Mononuclear cell (primary cell): ENCODE results near the gene ALOX5. TPM values are rescaled to one million over a fixed set of nuclear protein-coding genes. Genes with fewer than 3 reads are reported as not detected.
A peak's percentile ranks its signal among the peaks of the same experiment; 100 is the strongest.
"Not testable (repeated sequence)": the region's sequence is repeated elsewhere in the genome, so short reads cannot be mapped to it uniquely, and the experiment has no call there.

Experiments used
- H3K27me3 ChIP-seq: 2 replicates; pipeline ENCODE4 v1.6.0; 2011; ENCODE audit warnings: low read length, control low read depth; ENCODE audit not compliant: insufficient read depth
- H3K4me1 ChIP-seq: 2 replicates; pipeline ENCODE4 v1.5.1; 2011; ENCODE audit warnings: mild to moderate bottlenecking, low read length, control low read depth; ENCODE audit not compliant: insufficient read depth
- H3K4me3 ChIP-seq: 2 replicates; pipeline ENCODE4 v1.5.1; 2011; ENCODE audit warnings: mild to moderate bottlenecking, low read length, moderate library complexity
- H3K9me3 ChIP-seq: 2 replicates; pipeline ENCODE4 v1.5.1; 2011; ENCODE audit warnings: low read depth, mild to moderate bottlenecking, control low read depth, low read length
- total RNA-seq: library from RNA; depleted of rRNA; stranded (reverse); fragments of >200 nt; gene quantifications from one replicate; pipeline ENCODE4 v1.2.3, GENCODE V29; 2012

The ALOX5 gene
- total RNA-seq, 1 donor = 88.9 TPM

GRCh38 chr10:45408421-45409319, 34.7 kb downstream of the ALOX5 start:
- no peaks in the 10 kb centered on the region for H3K27me3 ChIP-seq
- no peaks in the 10 kb centered on the region for H3K9me3 ChIP-seq
- no peak overlapping the region for H3K4me3 ChIP-seq
- peaks cover 32% of the 10 kb centered on the region for H3K4me1 ChIP-seq

GRCh38 chr10:45409347-45409746, 35.3 kb downstream of the ALOX5 start:
- not testable (repeated sequence) for H3K4me3 ChIP-seq, H3K9me3 ChIP-seq, H3K27me3 ChIP-seq
- peaks cover 25% of the 10 kb centered on the region for H3K4me1 ChIP-seq

- peaks cover 21% of the 10 kb centered on the region for H3K4me1 ChIP-seq
- H3K4me3 ChIP-seq = no peak overlapping the region
- no peaks in the 10 kb centered on the region for H3K9me3 ChIP-seq
- no peaks in the 10 kb centered on the region for H3K27me3 ChIP-seq
These were observed 35.8 kb downstream of the ALOX5 start for GRCh38 chr10:45409782-45410181.

- Histone ChIP-seq H3K4me1 (peaks cover 16% of the 10 kb centered on the region), H3K4me3 (no peak overlapping the region), H3K27me3 (no peaks in the 10 kb centered on the region), H3K9me3 (no peaks in the 10 kb centered on the region)
These were observed 36.4 kb downstream of the ALOX5 start for GRCh38 chr10:45410489-45410806.

- H3K4me1 ChIP-seq = peaks cover 11% of the 10 kb centered on the region
- no peaks in the 10 kb centered on the region for H3K27me3 ChIP-seq
- H3K4me3 ChIP-seq = no peak overlapping the region
- H3K9me3 ChIP-seq = no peaks in the 10 kb centered on the region
These were observed 37.0 kb downstream of the ALOX5 start for GRCh38 chr10:45410807-45411606.

- Histone ChIP-seq H3K4me3 (no peak overlapping the region), H3K27me3 (no peaks in the 10 kb centered on the region), H3K9me3 (no peaks in the 10 kb centered on the region), H3K4me1 (peaks cover 12% of the 10 kb centered on the region)
These were observed 37.6 kb downstream of the ALOX5 start for GRCh38 chr10:45411607-45411940.

GRCh38 chr10:45415062-45415461, 41.0 kb downstream of the ALOX5 start:
- H3K4me3 ChIP-seq, H3K27me3 ChIP-seq: not testable (repeated sequence)

GRCh38 chr10:45416603-45417002, 42.6 kb downstream of the ALOX5 start:
- H3K4me3 ChIP-seq = no peak overlapping the region
- H3K27me3 ChIP-seq = no peaks in the 10 kb centered on the region
- no peaks in the 10 kb centered on the region for H3K9me3 ChIP-seq
- H3K4me1 ChIP-seq = peaks cover 50% of the 10 kb centered on the region

More at GRCh38 chr10:45415062-45415461, 41.0 kb downstream of the ALOX5 start:
- H3K4me1 ChIP-seq = peaks cover 35% of the 10 kb centered on the region
- not testable (repeated sequence) for H3K9me3 ChIP-seq

GRCh38 chr10:45417746-45418145, 43.7 kb downstream of the ALOX5 start:
- H3K4me1 ChIP-seq = peaks cover 61% of the 10 kb centered on the region
- H3K27me3 ChIP-seq = no peaks in the 10 kb centered on the region
- no peaks in the 10 kb centered on the region for H3K9me3 ChIP-seq
- H3K4me3 ChIP-seq = no peak overlapping the region

- no peaks in the 10 kb centered on the region for H3K9me3 ChIP-seq
- peak overlapping the region; percentile 49 for H3K4me3 ChIP-seq
- no peaks in the 10 kb centered on the region for H3K27me3 ChIP-seq
- peaks cover 68% of the 10 kb centered on the region for H3K4me1 ChIP-seq
These were observed 44.4 kb downstream of the ALOX5 start for GRCh38 chr10:45418417-45418848.

GRCh38 chr10:45418849-45419675, 45.0 kb downstream of the ALOX5 start:
- no peaks in the 10 kb centered on the region for H3K9me3 ChIP-seq
- H3K4me3 ChIP-seq = peak overlapping the region; percentile 49
- H3K4me1 ChIP-seq = peaks cover 72% of the 10 kb centered on the region
- H3K27me3 ChIP-seq = no peaks in the 10 kb centered on the region

GRCh38 chr10:45419676-45420025, 45.6 kb downstream of the ALOX5 start:
- Histone ChIP-seq H3K4me1 (peaks cover 78% of the 10 kb centered on the region), H3K27me3 (no peaks in the 10 kb centered on the region), H3K4me3 (peak overlapping the region; percentile 49), H3K9me3 (no peaks in the 10 kb centered on the region)

- H3K4me1 ChIP-seq = peaks cover 86% of the 10 kb centered on the region
- H3K4me3 ChIP-seq = no peak overlapping the region
- no peaks in the 10 kb centered on the region for H3K9me3 ChIP-seq
- no peaks in the 10 kb centered on the region for H3K27me3 ChIP-seq
These were observed 46.6 kb downstream of the ALOX5 start for GRCh38 chr10:45420453-45421192.

GRCh38 chr10:45421221-45422097, 47.4 kb downstream of the ALOX5 start:
- peaks cover 89% of the 10 kb centered on the region for H3K4me1 ChIP-seq
- H3K4me3 ChIP-seq = no peak overlapping the region
- no peaks in the 10 kb centered on the region for H3K9me3 ChIP-seq
- H3K27me3 ChIP-seq = no peaks in the 10 kb centered on the region
